MM.1S (cell line): ENCODE measurements around the gene EEPD1.

ENCODE experiments used
- DNase-seq: peaks from one replicate; pipeline ENCODE4 v3.0.0-alpha.2; 2015
- H2AFZ ChIP-seq: fragments of 300-600 bp; sonication (generic); 2 replicates; pipeline ENCODE4 v1.6.0; 2016; ENCODE audit warnings: antibody characterized with exemption, low read length
- H3F3A ChIP-seq: fragments of 300-600 bp; sonication (generic); 2 replicates; pipeline ENCODE4 v1.6.1; 2016; ENCODE audit warnings: mild to moderate bottlenecking, antibody characterized with exemption, low read length, moderate library complexity, mixed read lengths; ENCODE audit not compliant: insufficient read depth
- H3K27ac ChIP-seq: fragments of 300-600 bp; sonication (generic); 2 replicates; pipeline ENCODE4 v1.5.1; 2016; ENCODE audit warnings: mild to moderate bottlenecking, low read length
- H3K27me3 ChIP-seq: fragments of 300-600 bp; sonication (generic); replicated peaks from 2 replicates; pipeline ENCODE4 v1.6.0; 2016; ENCODE audit warnings: low read length; ENCODE audit not compliant: insufficient read depth
- H3K36me3 ChIP-seq: fragments of 300-600 bp; sonication (generic); replicated peaks from 2 replicates; pipeline ENCODE4 v1.6.1; 2016; ENCODE audit warnings: mild to moderate bottlenecking, low read length, mixed read lengths; ENCODE audit not compliant: insufficient read depth
- H3K4me1 ChIP-seq: fragments of 300-600 bp; sonication (generic); 2 replicates; pipeline ENCODE4 v1.6.1; 2016; ENCODE audit warnings: low read length, mixed read lengths
- H3K4me2 ChIP-seq: fragments of 300-600 bp; sonication (generic); 2 replicates; pipeline ENCODE4 v1.6.0; 2016; ENCODE audit warnings: low read depth, low read length
- H3K4me3 ChIP-seq: fragments of 300-600 bp; sonication (generic); 2 replicates; pipeline ENCODE4 v1.5.1; 2016; ENCODE audit warnings: low read length, mixed read lengths
- H3K79me2 ChIP-seq: fragments of 300-600 bp; sonication (generic); 2 replicates; pipeline ENCODE4 v1.6.1; 2016; ENCODE audit warnings: mixed run types, low read length, mixed read lengths
- H3K9ac ChIP-seq: fragments of 300-600 bp; sonication (generic); 2 replicates; pipeline ENCODE4 v1.6.1; 2016; ENCODE audit warnings: low read length, mixed read lengths
- H3K9me2 ChIP-seq: fragments of 300-600 bp; sonication (generic); replicated peaks from 2 replicates; pipeline ENCODE4 v1.6.1; 2016; ENCODE audit warnings: mild to moderate bottlenecking, low read length, mixed read lengths; ENCODE audit not compliant: insufficient read depth
- H3K9me3 ChIP-seq: fragments of 300-600 bp; sonication (generic); replicated peaks from 2 replicates; pipeline ENCODE4 v1.6.1; 2016; ENCODE audit warnings: mild to moderate bottlenecking, low read length, mixed read lengths; ENCODE audit not compliant: insufficient read depth
- H4K20me1 ChIP-seq: fragments of 300-600 bp; sonication (generic); 2 replicates; pipeline ENCODE4 v1.6.1; 2016; ENCODE audit warnings: mild to moderate bottlenecking, low read length, moderate library complexity, mixed read lengths; ENCODE audit not compliant: insufficient read depth
- CTCF ChIP-seq: fragments of 300-600 bp; sonication (generic); IDR thresholded peaks from 2 replicates; pipeline ENCODE4 v1.5.1; 2016; ENCODE audit warnings: antibody characterized with exemption, low read length, mixed read lengths
- EZH2 ChIP-seq: fragments of 300-600 bp; sonication (generic); optimal IDR thresholded peaks from 2 replicates; pipeline ENCODE3; 2017; ENCODE audit warnings: low read depth, mild to moderate bottlenecking, antibody characterized with exemption, low read length, mixed read lengths
- EZH2phosphoT487 ChIP-seq: fragments of 300-600 bp; sonication (generic); IDR thresholded peaks from 2 replicates; pipeline ENCODE4 v1.6.1; 2018; ENCODE audit warnings: antibody characterized with exemption, low read length

EEPD1 gene

GRCh38 chr7:36289833-36290661 lies 137.0 kb downstream of the EEPD1 start:
- no peak for DNase-seq
- Histone ChIP-seq H3F3A (no peaks in the 10 kb centered on the region), H3K9me3 (no peaks in the 10 kb centered on the region), H3K27me3 (no peaks in the 10 kb centered on the region), H3K4me3 (no peak overlapping the region), H3K9ac (no peak overlapping the region), H3K4me2 (no peak overlapping the region), H2AFZ (no peak overlapping the region), H3K36me3 (no peaks in the 10 kb centered on the region), H4K20me1 (no peaks in the 10 kb centered on the region), H3K79me2 (no peaks in the 10 kb centered on the region), H3K4me1 (peaks cover 10% of the 10 kb centered on the region), H3K9me2 (no peaks in the 10 kb centered on the region), H3K27ac (no peak overlapping the region)
- TF ChIP-seq CTCF, result no peak
- no peak for TF ChIP-seq EZH2
- TF ChIP-seq EZH2phosphoT487, result no peak

- peak overlapping the region; percentile 93 for H3K4me2 ChIP-seq
- peak overlapping the region; percentile 61 for H3K4me3 ChIP-seq
- H3K4me1 ChIP-seq, result peaks cover 10% of the 10 kb centered on the region
- H3K9ac ChIP-seq, result peak overlapping the region; percentile 33; the same call in 1 of the 2 replicates
- peak overlapping the region; percentile 83 for H2AFZ ChIP-seq
- peak; percentile 98 for TF ChIP-seq CTCF
- TF ChIP-seq EZH2, result no peak
- no peak for TF ChIP-seq EZH2phosphoT487
- H3K9me3 ChIP-seq, result no peaks in the 10 kb centered on the region
- H3K27me3 ChIP-seq, result no peaks in the 10 kb centered on the region
- no peaks in the 10 kb centered on the region for H3K9me2 ChIP-seq
- no peak overlapping the region for H3K27ac ChIP-seq
- no peaks in the 10 kb centered on the region for H4K20me1 ChIP-seq
- no peaks in the 10 kb centered on the region for H3K36me3 ChIP-seq
- no peaks in the 10 kb centered on the region for H3F3A ChIP-seq
- DNase-seq, result peak; percentile 63
- no peaks in the 10 kb centered on the region for H3K79me2 ChIP-seq
Measured at GRCh38 chr7:36291387-36292316, 138.6 kb downstream of the EEPD1 start.

GRCh38 chr7:36295090-36295489 lies 142.0 kb downstream of the EEPD1 start:
- Histone ChIP-seq H3K4me3 (no peak overlapping the region), H2AFZ (no peak overlapping the region), H3K36me3 (no peaks in the 10 kb centered on the region), H3F3A (no peaks in the 10 kb centered on the region), H3K79me2 (no peaks in the 10 kb centered on the region), H3K9me2 (no peaks in the 10 kb centered on the region), H3K9me3 (no peaks in the 10 kb centered on the region), H4K20me1 (no peaks in the 10 kb centered on the region), H3K4me2 (no peak overlapping the region), H3K27me3 (no peaks in the 10 kb centered on the region), H3K4me1 (no peaks in the 10 kb centered on the region), H3K9ac (no peak overlapping the region), H3K27ac (no peak overlapping the region)
- DNase-seq, result no peak
- no peak for TF ChIP-seq CTCF
- TF ChIP-seq EZH2, result no peak
- TF ChIP-seq EZH2phosphoT487, result no peak
